Endothelial cell (in vitro differentiated cells): Measurements from ENCODE around the gene RETREG3. TPM values are rescaled to one million over a fixed set of nuclear protein-coding genes. Genes with fewer than 3 reads are reported as not detected.

Experiments used
- DNase-seq: peaks from one replicate; pipeline ENCODE4 v3.0.0; 2021; ENCODE audit warnings: low spot score
- H3K27ac Mint-ChIP-seq: one replicate; pipeline ENCODE4 v1.8.0; 2021; ENCODE audit warnings: mixed read lengths, inconsistent platforms; ENCODE audit not compliant: unreplicated experiment
- H3K27me3 Mint-ChIP-seq: one replicate; pipeline ENCODE4 v1.8.0; 2021; ENCODE audit warnings: mild to moderate bottlenecking, moderate library complexity, mixed read lengths, inconsistent platforms; ENCODE audit not compliant: unreplicated experiment
- H3K36me3 Mint-ChIP-seq: one replicate; pipeline ENCODE4 v1.8.0; 2021; ENCODE audit warnings: mild to moderate bottlenecking, low read depth, mixed read lengths, inconsistent platforms; ENCODE audit not compliant: unreplicated experiment
- H3K4me1 Mint-ChIP-seq: one replicate; pipeline ENCODE4 v1.8.0; 2021; ENCODE audit warnings: mild to moderate bottlenecking, mixed read lengths, inconsistent platforms; ENCODE audit not compliant: unreplicated experiment
- H3K4me3 Mint-ChIP-seq: one replicate; pipeline ENCODE4 v1.8.0; 2021; ENCODE audit warnings: mild to moderate bottlenecking, mixed read lengths, inconsistent platforms; ENCODE audit not compliant: unreplicated experiment
- H3K9me3 Mint-ChIP-seq: one replicate; pipeline ENCODE4 v1.8.0; 2021; ENCODE audit warnings: mixed read lengths, inconsistent platforms; ENCODE audit not compliant: unreplicated experiment
- CTCF ChIP-seq: fragments of 200-600 bp; sonication (generic); IDR thresholded peaks from one replicate; pipeline ENCODE4 v1.5.0; 2021; ENCODE audit warnings: antibody characterized with exemption; ENCODE audit not compliant: unreplicated experiment
- long read RNA-seq: library from polyadenylated mRNA; unstranded; transcript quantifications from one replicate; pipeline ENCODE4 v2.0.0, GENCODE V29; 2020; ENCODE audit not compliant: unreplicated experiment
- total RNA-seq: library from RNA; stranded (reverse); fragmentation: NEBNext Ultra II Directional; extraction: Animal tissue kit (Norgen Biotek cat#: 25700); gene quantifications from one replicate; pipeline ENCODE4 v1.2.1, GENCODE V29; 2021; ENCODE audit not compliant: unreplicated experiment

The RETREG3 gene
- total RNA-seq = 92.1 TPM
- long read RNA-seq, transcript RETREG3-201 (9 exons, 3,759 nt) = major isoform, 9 of 13 reads
- long read RNA-seq, partial matches to known transcripts = 0 of 13 reads
- long read RNA-seq, other reads (novel, unspliced or antisense) = 4 of 13 reads

- H3K4me1 Mint-ChIP-seq = peaks cover 17% of the 10 kb centered on the region
- peaks cover 3% of the 10 kb centered on the region for H3K27me3 Mint-ChIP-seq
- H3K36me3 Mint-ChIP-seq = peaks cover 13% of the 10 kb centered on the region
- peak within 1 kb of the TSS; percentile 100 for H3K4me3 Mint-ChIP-seq
- H3K9me3 Mint-ChIP-seq = no peaks in the 10 kb centered on the region
- TF ChIP-seq CTCF = no peak
- peak; percentile 99 for DNase-seq
- peak within 1 kb of the TSS; percentile 98 for H3K27ac Mint-ChIP-seq
These were observed at the start of gene RETREG3, which contains the start of gene TUBG1 for GRCh38 chr17:42609182-42609813. RETREG3 (minus strand) TSS chr17:42609374; CDS start chr17:42609324, 50 bp downstream. TUBG1 (plus strand) TSS chr17:42609683; CDS start chr17:42609738, 55 bp downstream.

GRCh38 chr17:42657824-42658588 is 48.8 kb upstream of the RETREG3 start:
- no peaks in the 10 kb centered on the region for H3K9me3 Mint-ChIP-seq
- TF ChIP-seq CTCF = no peak
- peak overlapping the region; percentile 13 for H3K27ac Mint-ChIP-seq

GRCh38 chr17:42655528-42655927 is 46.4 kb upstream of the RETREG3 start:
- H3K36me3 Mint-ChIP-seq = peaks cover 6% of the 10 kb centered on the region
- peaks cover 7% of the 10 kb centered on the region for H3K27me3 Mint-ChIP-seq
- H3K4me1 Mint-ChIP-seq = peaks cover 13% of the 10 kb centered on the region
- no peaks in the 10 kb centered on the region for H3K9me3 Mint-ChIP-seq
- no peak overlapping the region for H3K27ac Mint-ChIP-seq
- no peak for TF ChIP-seq CTCF
- H3K4me3 Mint-ChIP-seq = no peak overlapping the region
- DNase-seq = no peak

More at GRCh38 chr17:42657824-42658588, 48.8 kb upstream of the RETREG3 start:
- H3K27me3 Mint-ChIP-seq = peaks cover 7% of the 10 kb centered on the region
- peaks cover 6% of the 10 kb centered on the region for H3K36me3 Mint-ChIP-seq
- DNase-seq = no peak
- H3K4me1 Mint-ChIP-seq = peaks cover 13% of the 10 kb centered on the region
- peak overlapping the region; percentile 61 for H3K4me3 Mint-ChIP-seq

GRCh38 chr17:42653179-42654124 is 44.3 kb upstream of the RETREG3 start:
- Mint-ChIP-seq H3K27ac (no peak overlapping the region), H3K36me3 (peaks cover 6% of the 10 kb centered on the region), H3K4me3 (peak overlapping the region; percentile 5), H3K9me3 (no peaks in the 10 kb centered on the region), H3K27me3 (peaks cover 7% of the 10 kb centered on the region), H3K4me1 (peaks cover 13% of the 10 kb centered on the region)
- no peak for DNase-seq
- no peak for TF ChIP-seq CTCF
